ENCODE measurements around the gene ATP1B1. TPM values are rescaled to one million over a fixed set of nuclear protein-coding genes. Genes with fewer than 3 reads are reported as not detected.

ATP1B1 gene
- total and polyA plus RNA-seq, 2 of the 13 experiments (the other 11 are each of a cell fraction or from before 2014, with no cell fraction given): 134 to 135 TPM

DNA sequence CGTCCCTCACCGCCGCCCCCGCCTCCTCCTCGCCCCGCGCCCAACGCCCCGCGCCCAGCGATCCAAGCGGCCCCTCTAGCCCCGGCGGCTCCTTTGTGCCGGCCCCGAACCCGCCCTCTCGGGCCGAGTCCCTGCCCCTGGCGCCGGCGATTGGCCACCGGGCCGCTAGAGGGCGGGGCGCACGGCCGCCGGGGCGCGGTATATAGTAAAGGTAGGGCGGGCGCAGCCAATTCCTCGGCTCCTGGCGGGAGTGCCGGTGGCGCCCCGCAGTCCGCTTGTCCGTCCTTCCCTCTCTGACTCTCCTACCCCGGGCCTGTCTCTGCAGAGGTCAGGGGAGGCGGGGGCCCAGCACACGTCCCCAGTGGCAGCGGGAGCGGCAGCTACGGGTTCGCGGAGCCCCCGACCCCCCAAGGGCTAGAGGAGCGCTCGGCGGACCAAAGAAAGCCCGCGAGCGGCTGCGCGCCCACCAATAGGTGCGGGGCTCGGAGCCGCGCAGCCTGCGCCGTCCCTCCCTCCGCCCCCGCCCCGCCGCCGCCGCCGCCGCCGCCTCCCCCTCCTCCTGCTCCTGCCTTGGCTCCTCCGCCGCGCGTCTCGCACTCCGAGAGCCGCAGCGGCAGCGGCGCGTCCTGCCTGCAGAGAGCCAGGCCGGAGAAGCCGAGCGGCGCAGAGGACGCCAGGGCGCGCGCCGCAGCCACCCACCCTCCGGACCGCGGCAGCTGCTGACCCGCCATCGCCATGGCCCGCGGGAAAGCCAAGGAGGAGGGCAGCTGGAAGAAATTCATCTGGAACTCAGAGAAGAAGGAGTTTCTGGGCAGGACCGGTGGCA is at the start of gene ATP1B1 (continued):
- TF ChIP-seq, protein P1, sequence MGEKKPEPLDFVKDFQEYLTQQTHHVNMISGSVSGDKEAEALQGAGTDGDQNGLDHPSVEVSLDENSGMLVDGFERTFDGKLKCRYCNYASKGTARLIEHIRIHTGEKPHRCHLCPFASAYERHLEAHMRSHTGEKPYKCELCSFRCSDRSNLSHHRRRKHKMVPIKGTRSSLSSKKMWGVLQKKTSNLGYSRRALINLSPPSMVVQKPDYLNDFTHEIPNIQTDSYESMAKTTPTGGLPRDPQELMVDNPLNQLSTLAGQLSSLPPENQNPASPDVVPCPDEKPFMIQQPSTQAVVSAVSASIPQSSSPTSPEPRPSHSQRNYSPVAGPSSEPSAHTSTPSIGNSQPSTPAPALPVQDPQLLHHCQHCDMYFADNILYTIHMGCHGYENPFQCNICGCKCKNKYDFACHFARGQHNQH (CRISPR knock-in tag; IDR thresholded peaks at IDR 0.05): no peak
- TF ChIP-seq SMAD3 (CRISPR knock-in tag; IDR thresholded peaks at IDR 0.05) (no peak), ETV5 (CRISPR knock-in tag; IDR thresholded peaks at IDR 0.05; ENCODE audit: borderline replicate concordance) (no peak), ZNF816 (CRISPR knock-in tag; IDR thresholded peaks at IDR 0.05; ENCODE audit: borderline replicate concordance) (no peak), ZFX (CRISPR knock-in tag; IDR thresholded peaks at IDR 0.05; ENCODE audit: low read depth) (no peak; the same call in 1 of the 2 replicates), ZNF788 (CRISPR knock-in tag; IDR thresholded peaks at IDR 0.05; ENCODE audit: borderline replicate concordance) (no peak), KLF16 (CRISPR knock-in tag; IDR thresholded peaks at IDR 0.05) (no peak; a peak in 1 of 4 replicates), MAFF (IDR thresholded peaks at IDR 0.05; ENCODE audit: low read depth, low read length) (no peak), ZNF775 (CRISPR knock-in tag; IDR thresholded peaks at IDR 0.05; ENCODE audit: borderline replicate concordance) (no peak), WIZ (CRISPR knock-in tag; IDR thresholded peaks at IDR 0.05) (no peak), ZNF776 (CRISPR knock-in tag; IDR thresholded peaks at IDR 0.05) (peak; percentile 23; the same call in 1 of the 2 replicates), NFIB (CRISPR knock-in tag; IDR thresholded peaks at IDR 0.05; ENCODE audit: borderline replicate concordance) (no peak), ZNF562 (CRISPR knock-in tag; IDR thresholded peaks at IDR 0.05; ENCODE audit: borderline replicate concordance) (no peak)
- TF ChIP-seq, protein P2, sequence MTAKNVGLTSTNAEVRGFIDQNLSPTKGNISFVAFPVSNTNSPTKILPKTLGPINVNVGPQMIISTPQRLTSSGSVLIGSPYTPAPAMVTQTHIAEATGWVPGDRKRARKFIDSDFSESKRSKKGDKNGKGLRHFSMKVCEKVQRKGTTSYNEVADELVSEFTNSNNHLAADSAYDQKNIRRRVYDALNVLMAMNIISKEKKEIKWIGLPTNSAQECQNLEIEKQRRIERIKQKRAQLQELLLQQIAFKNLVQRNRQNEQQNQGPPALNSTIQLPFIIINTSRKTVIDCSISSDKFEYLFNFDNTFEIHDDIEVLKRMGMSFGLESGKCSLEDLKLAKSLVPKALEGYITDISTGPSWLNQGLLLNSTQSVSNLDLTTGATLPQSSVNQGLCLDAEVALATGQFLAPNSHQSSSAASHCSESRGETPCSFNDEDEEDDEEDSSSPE (CRISPR knock-in tag; IDR thresholded peaks at IDR 0.05): no peak
- TF ChIP-seq, protein P3, sequence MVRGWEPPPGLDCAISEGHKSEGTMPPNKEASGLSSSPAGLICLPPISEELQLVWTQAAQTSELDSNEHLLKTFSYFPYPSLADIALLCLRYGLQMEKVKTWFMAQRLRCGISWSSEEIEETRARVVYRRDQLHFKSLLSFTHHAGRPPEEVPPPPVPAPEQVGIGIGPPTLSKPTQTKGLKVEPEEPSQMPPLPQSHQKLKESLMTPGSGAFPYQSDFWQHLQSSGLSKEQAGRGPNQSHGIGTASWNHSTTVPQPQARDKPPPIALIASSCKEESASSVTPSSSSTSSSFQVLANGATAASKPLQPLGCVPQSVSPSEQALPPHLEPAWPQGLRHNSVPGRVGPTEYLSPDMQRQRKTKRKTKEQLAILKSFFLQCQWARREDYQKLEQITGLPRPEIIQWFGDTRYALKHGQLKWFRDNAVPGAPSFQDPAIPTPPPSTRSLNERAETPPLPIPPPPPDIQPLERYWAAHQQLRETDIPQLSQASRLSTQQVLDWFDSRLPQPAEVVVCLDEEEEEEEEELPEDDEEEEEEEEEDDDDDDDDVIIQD (CRISPR knock-in tag; IDR thresholded peaks at IDR 0.05; ENCODE audit: low read depth): 0 out of 2 replicates have a peak, but pooled peaks have one; percentile 4
- TF ChIP-seq, protein P4, sequence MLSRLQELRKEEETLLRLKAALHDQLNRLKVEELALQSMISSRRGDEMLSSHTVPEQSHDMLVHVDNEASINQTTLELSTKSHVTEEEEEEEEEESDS (CRISPR knock-in tag; IDR thresholded peaks at IDR 0.05; ENCODE audit: borderline replicate concordance): no peak; the same call in 1 of the 2 replicates
- TF ChIP-seq, protein P5, sequence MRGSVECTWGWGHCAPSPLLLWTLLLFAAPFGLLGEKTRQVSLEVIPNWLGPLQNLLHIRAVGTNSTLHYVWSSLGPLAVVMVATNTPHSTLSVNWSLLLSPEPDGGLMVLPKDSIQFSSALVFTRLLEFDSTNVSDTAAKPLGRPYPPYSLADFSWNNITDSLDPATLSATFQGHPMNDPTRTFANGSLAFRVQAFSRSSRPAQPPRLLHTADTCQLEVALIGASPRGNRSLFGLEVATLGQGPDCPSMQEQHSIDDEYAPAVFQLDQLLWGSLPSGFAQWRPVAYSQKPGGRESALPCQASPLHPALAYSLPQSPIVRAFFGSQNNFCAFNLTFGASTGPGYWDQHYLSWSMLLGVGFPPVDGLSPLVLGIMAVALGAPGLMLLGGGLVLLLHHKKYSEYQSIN (CRISPR knock-in tag; IDR thresholded peaks at IDR 0.05; ENCODE audit: borderline replicate concordance): no peak
- TF ChIP-seq, protein P6, sequence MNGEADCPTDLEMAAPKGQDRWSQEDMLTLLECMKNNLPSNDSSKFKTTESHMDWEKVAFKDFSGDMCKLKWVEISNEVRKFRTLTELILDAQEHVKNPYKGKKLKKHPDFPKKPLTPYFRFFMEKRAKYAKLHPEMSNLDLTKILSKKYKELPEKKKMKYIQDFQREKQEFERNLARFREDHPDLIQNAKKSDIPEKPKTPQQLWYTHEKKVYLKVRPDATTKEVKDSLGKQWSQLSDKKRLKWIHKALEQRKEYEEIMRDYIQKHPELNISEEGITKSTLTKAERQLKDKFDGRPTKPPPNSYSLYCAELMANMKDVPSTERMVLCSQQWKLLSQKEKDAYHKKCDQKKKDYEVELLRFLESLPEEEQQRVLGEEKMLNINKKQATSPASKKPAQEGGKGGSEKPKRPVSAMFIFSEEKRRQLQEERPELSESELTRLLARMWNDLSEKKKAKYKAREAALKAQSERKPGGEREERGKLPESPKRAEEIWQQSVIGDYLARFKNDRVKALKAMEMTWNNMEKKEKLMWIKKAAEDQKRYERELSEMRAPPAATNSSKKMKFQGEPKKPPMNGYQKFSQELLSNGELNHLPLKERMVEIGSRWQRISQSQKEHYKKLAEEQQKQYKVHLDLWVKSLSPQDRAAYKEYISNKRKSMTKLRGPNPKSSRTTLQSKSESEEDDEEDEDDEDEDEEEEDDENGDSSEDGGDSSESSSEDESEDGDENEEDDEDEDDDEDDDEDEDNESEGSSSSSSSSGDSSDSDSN (CRISPR knock-in tag; IDR thresholded peaks at IDR 0.05): no peak; the same call in 1 of the 2 replicates
- TF ChIP-seq, protein P7, sequence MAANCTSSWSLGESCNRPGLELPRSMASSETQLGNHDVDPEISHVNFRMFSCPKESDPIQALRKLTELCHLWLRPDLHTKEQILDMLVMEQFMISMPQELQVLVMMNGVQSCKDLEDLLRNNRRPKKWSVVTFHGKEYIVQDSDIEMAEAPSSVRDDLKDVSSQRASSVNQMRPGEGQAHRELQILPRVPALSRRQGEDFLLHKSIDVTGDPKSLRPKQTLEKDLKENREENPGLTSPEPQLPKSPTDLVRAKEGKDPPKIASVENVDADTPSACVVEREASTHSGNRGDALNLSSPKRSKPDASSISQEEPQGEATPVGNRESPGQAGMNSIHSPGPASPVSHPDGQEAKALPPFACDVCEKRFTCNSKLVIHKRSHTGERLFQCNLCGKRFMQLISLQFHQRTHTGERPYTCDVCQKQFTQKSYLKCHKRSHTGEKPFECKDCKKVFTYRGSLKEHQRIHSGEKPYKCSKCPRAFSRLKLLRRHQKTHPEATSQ (CRISPR knock-in tag; IDR thresholded peaks at IDR 0.05; ENCODE audit: borderline replicate concordance): no peak
